DOHH2 (cell line): ENCODE measurements around the gene SLC12A7.

Experiments
- H3F3A ChIP-seq: fragments of 200-600 bp; sonication (generic), shearing (Covaris generic); 2 replicates; pipeline ENCODE4 v1.6.0; 2016; ENCODE audit warnings: antibody characterized with exemption, mild to moderate bottlenecking; ENCODE audit not compliant: control insufficient read depth, insufficient read depth
- H3K27ac ChIP-seq: fragments of 200-600 bp; sonication (generic); 2 replicates; pipeline ENCODE4 v1.5.1; 2014; ENCODE audit warnings: low read depth, mild to moderate bottlenecking, low read length, moderate library complexity
- H3K27me3 ChIP-seq: fragments of 200-600 bp; sonication (generic); 2 replicates; pipeline ENCODE4 v1.6.1; 2014; ENCODE audit warnings: mild to moderate bottlenecking, low read length, mixed read lengths; ENCODE audit not compliant: control insufficient read depth
- H3K36me3 ChIP-seq: fragments of 200-600 bp; sonication (generic); 2 replicates; pipeline ENCODE4 v1.6.1; 2014; ENCODE audit warnings: mild to moderate bottlenecking, low read length, moderate library complexity, mixed read lengths; ENCODE audit not compliant: control insufficient read depth
- H3K4me1 ChIP-seq: fragments of 200-600 bp; sonication (generic); 2 replicates; pipeline ENCODE4 v1.6.1; 2014; ENCODE audit warnings: mild to moderate bottlenecking, low read length, mixed read lengths; ENCODE audit not compliant: control insufficient read depth
- H3K4me2 ChIP-seq: fragments of 200-600 bp; sonication (generic); 2 replicates; pipeline ENCODE4 v1.6.0; 2014; ENCODE audit warnings: mild to moderate bottlenecking, low read length, moderate library complexity
- H3K4me3 ChIP-seq: fragments of 200-600 bp; sonication (generic); 2 replicates; pipeline ENCODE4 v1.5.1; 2014; ENCODE audit warnings: mild to moderate bottlenecking, low read length, mixed read lengths
- H3K79me2 ChIP-seq: fragments of 200-600 bp; sonication (generic); 2 replicates; pipeline ENCODE4 v1.6.1; 2014; ENCODE audit warnings: mild to moderate bottlenecking, low read length, mixed read lengths; ENCODE audit not compliant: control insufficient read depth
- H3K9me2 ChIP-seq: fragments of 200-600 bp; sonication (generic); replicated peaks from 2 replicates; pipeline ENCODE4 v1.6.1; 2014; ENCODE audit warnings: mild to moderate bottlenecking, low read length, mixed read lengths; ENCODE audit not compliant: control insufficient read depth
- H3K9me3 ChIP-seq: fragments of 200-600 bp; sonication (generic); 2 replicates; pipeline ENCODE4 v1.6.1; 2014; ENCODE audit warnings: antibody characterized with exemption, low read length, mixed read lengths; ENCODE audit not compliant: control insufficient read depth, insufficient read depth
- H4K20me1 ChIP-seq: fragments of 200-600 bp; sonication (generic); 2 replicates; pipeline ENCODE4 v1.6.0; 2014; ENCODE audit warnings: low read depth, mild to moderate bottlenecking, antibody characterized with exemption, low read length, moderate library complexity; ENCODE audit not compliant: control insufficient read depth, insufficient read depth
- CTCF ChIP-seq: fragments of 200-600 bp; sonication (generic); IDR thresholded peaks from one replicate; pipeline ENCODE4 v1.5.1; 2014; ENCODE audit warnings: antibody characterized with exemption, mild to moderate bottlenecking, low read depth, low read length; ENCODE audit not compliant: poor library complexity, severe bottlenecking
- EZH2phosphoT487 ChIP-seq: fragments of 200-600 bp; sonication (generic); IDR thresholded peaks from 2 replicates; pipeline ENCODE4 v1.6.1; 2017; ENCODE audit warnings: borderline replicate concordance, mild to moderate bottlenecking, antibody characterized with exemption, low read length, moderate library complexity, mixed read lengths

Gene SLC12A7

GRCh38 chr5:1057485-1058082 is 54.3 kb downstream of the SLC12A7 start:
- Histone ChIP-seq H3K4me1 (no peaks in the 10 kb centered on the region), H3F3A (no peaks in the 10 kb centered on the region), H3K27ac (no peak overlapping the region), H3K79me2 (no peaks in the 10 kb centered on the region), H3K27me3 (no peaks in the 10 kb centered on the region), H4K20me1 (no peaks in the 10 kb centered on the region), H3K4me2 (no peak overlapping the region), H3K9me3 (no peaks in the 10 kb centered on the region), H3K9me2 (no peaks in the 10 kb centered on the region), H3K4me3 (no peak overlapping the region), H3K36me3 (no peaks in the 10 kb centered on the region)
- TF ChIP-seq CTCF (no peak), EZH2phosphoT487 (no peak)

DNA sequence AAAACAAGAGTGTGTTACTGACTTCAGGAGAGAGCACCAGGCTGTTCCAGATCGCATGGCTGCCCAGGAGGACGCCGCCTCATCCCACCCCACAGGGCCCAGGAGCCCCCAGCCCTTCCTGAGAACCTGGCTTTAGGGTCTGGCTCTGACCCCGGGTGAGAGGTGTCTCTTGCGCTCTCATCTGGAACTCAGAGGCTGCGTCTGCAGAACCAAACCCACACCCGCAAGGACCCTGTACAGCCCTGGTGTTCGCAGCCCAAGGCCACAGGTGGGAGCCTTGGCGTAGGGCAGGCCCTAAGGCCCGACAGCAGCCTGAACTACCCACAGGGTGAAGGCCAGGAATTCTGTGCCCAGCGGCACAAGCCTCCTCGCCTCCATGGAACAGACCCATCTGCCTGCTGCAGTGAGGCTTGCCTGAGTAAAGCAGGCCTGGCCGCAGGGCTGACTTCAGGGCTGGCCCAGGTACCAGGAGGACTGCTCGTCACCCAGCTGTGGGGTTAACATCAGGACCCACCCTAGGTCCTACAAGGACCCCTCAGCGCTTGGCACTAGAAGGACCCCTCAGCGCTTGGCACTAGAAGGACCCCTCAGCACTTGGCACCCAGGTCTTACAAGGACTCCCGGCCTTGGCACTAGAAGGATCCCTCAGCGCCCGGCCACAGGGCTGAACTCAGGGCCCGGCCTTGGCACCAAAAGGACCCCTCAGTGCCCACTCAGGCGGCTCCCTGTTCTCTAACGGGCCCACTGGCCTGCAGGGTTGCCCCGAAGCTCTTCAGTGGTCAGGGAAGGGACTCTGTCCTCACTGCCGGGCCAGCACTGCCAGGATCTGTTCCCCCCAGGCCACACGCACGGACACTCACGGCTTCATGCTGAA is 55.0 kb downstream of the SLC12A7 start:
- Histone ChIP-seq H3K4me1 (no peaks in the 10 kb centered on the region), H3K36me3 (no peaks in the 10 kb centered on the region), H3K4me2 (no peak overlapping the region), H4K20me1 (no peaks in the 10 kb centered on the region), H3K9me2 (no peaks in the 10 kb centered on the region), H3K9me3 (no peaks in the 10 kb centered on the region), H3K27ac (no peak overlapping the region), H3K79me2 (no peaks in the 10 kb centered on the region), H3K27me3 (no peaks in the 10 kb centered on the region), H3K4me3 (no peak overlapping the region), H3F3A (no peaks in the 10 kb centered on the region)
- no peak for TF ChIP-seq EZH2phosphoT487
- no peak for TF ChIP-seq CTCF

GRCh38 chr5:1055896-1056610 is 55.8 kb downstream of the SLC12A7 start:
- Histone ChIP-seq H3F3A (no peaks in the 10 kb centered on the region), H3K4me1 (no peaks in the 10 kb centered on the region), H4K20me1 (no peaks in the 10 kb centered on the region), H3K4me2 (no peak overlapping the region), H3K4me3 (no peak overlapping the region), H3K36me3 (no peaks in the 10 kb centered on the region), H3K79me2 (no peaks in the 10 kb centered on the region), H3K27ac (no peak overlapping the region), H3K27me3 (no peaks in the 10 kb centered on the region), H3K9me3 (no peaks in the 10 kb centered on the region), H3K9me2 (no peaks in the 10 kb centered on the region)
- no peak for TF ChIP-seq EZH2phosphoT487
- TF ChIP-seq CTCF = no peak
